Endothelial cell of umbilical vein (primary cell): ENCODE measurements around the gene MT1E. TPM values are rescaled to one million over a fixed set of nuclear protein-coding genes. Genes with fewer than 3 reads are reported as not detected.

Source experiments
- BruUV-seq: library from RNA; stranded (reverse); fragments of 400-500 nt; replicated peaks from 2 replicates; lab custom pipeline; 2021; lab: Mats Ljungman, UMichigan
- CTCF ChIA-PET: fragments of 300-600, 350-600 bp; sonication (Branson Sonifier 250); formaldehyde crosslinking; loops from one replicate; lab custom pipeline; 2021; ENCODE audit warnings: antibody characterized with exemption, inconsistent platforms; lab: Charles Lee
- POLR2A ChIA-PET: fragments of 300-600, 350-600 bp; sonication (Branson Sonifier 250); formaldehyde crosslinking; loops from one replicate; lab custom pipeline; 2021; ENCODE audit warnings: antibody characterized with exemption, inconsistent platforms; lab: Charles Lee
- DNase-seq: peaks from one replicate; pipeline ENCODE4 v3.0.0-alpha.2; 2011; ENCODE audit warnings: low read depth, low spot score
- FAIRE-seq: peaks from 2 replicates; lab custom pipeline; 2011; peaks lifted over from hg19 to GRCh38; lab: Jason Lieb, UNC
- H2AFZ ChIP-seq: 2 replicates; pipeline ENCODE4 v1.6.0; 2012; ENCODE audit warnings: low read depth, low read length, control low read depth, inconsistent platforms
- H3K27ac ChIP-seq: 2 replicates; pipeline ENCODE4 v1.5.1; 2011; ENCODE audit warnings: low read depth, mild to moderate bottlenecking, control low read depth, low read length, moderate library complexity; ENCODE audit not compliant: insufficient read depth
- H3K27me3 ChIP-seq, 2 experiments: 2 replicates each; pipeline versions ENCODE4 v1.6.0 to v1.6.1; 2011; ENCODE audit warnings: low read length in 2 of 2, mixed read lengths in 1 of 2; ENCODE audit not compliant: control insufficient read depth in 2 of 2, insufficient read depth in 2 of 2
- H3K36me3 ChIP-seq, 2 experiments: 2 replicates in 1 of 2; 3 replicates in 1 of 2; pipeline ENCODE4 v1.5.1; 2011; ENCODE audit warnings: low read length in 2 of 2, mild to moderate bottlenecking in 1 of 2, moderate library complexity in 1 of 2; ENCODE audit not compliant: control insufficient read depth in 2 of 2, insufficient read depth in 2 of 2; ENCODE audit errors: extremely low read depth in 1 of 2
- H3K4me1 ChIP-seq: 3 replicates; pipeline ENCODE4 v1.5.1; 2011; ENCODE audit warnings: mild to moderate bottlenecking, low read length; ENCODE audit not compliant: control insufficient read depth, insufficient read depth; ENCODE audit errors: extremely low read depth
- H3K4me2 ChIP-seq: 2 replicates; pipeline ENCODE4 v1.6.1; 2011; ENCODE audit warnings: low read length, control low read depth, mixed read lengths; ENCODE audit not compliant: insufficient read depth
- H3K4me3 ChIP-seq, 3 experiments: fragments of 200-600 bp in 1 of 3; sonication (generic), shearing (Covaris generic) in 1 of 3; replicated peaks in 1 of 3; 2 replicates each; pipeline ENCODE4 v1.5.1; 2011 to 2016; ENCODE audit warnings: control low read depth in 3 of 3, low read length in 3 of 3, mild to moderate bottlenecking in 2 of 3, inconsistent platforms in 1 of 3, low read depth in 1 of 3, moderate library complexity in 1 of 3; ENCODE audit not compliant: insufficient read depth in 1 of 3
- H3K79me2 ChIP-seq: 2 replicates; pipeline ENCODE4 v1.6.0; 2012; ENCODE audit warnings: low read length, inconsistent platforms; ENCODE audit not compliant: control insufficient read depth, insufficient read depth
- H3K9ac ChIP-seq: replicated peaks from 2 replicates; pipeline ENCODE3; 2011; ENCODE audit warnings: low read length, control low read depth; ENCODE audit not compliant: insufficient read depth; ENCODE audit errors: extremely low read depth
- H3K9me1 ChIP-seq: replicated peaks from 3 replicates; pipeline ENCODE4 v1.6.0; 2011; ENCODE audit warnings: mild to moderate bottlenecking, low read length; ENCODE audit not compliant: control insufficient read depth, insufficient read depth; ENCODE audit errors: extremely low read depth
- H3K9me3 ChIP-seq: replicated peaks from 2 replicates; pipeline ENCODE4 v1.5.1; 2012; ENCODE audit warnings: low read length, inconsistent platforms; ENCODE audit not compliant: control insufficient read depth, insufficient read depth
- H4K20me1 ChIP-seq: replicated peaks from 2 replicates; pipeline ENCODE3; 2011; ENCODE audit warnings: mild to moderate bottlenecking, low read length; ENCODE audit not compliant: control insufficient read depth, insufficient read depth; ENCODE audit errors: extremely low read depth
- EZH2 ChIP-seq: IDR thresholded peaks from 2 replicates; pipeline ENCODE4 v1.6.1; 2012; ENCODE audit warnings: borderline replicate concordance, low read depth, mild to moderate bottlenecking, moderate library complexity, low read length, inconsistent platforms; ENCODE audit not compliant: severe bottlenecking
- FOS ChIP-seq: IDR thresholded peaks from 2 replicates; pipeline ENCODE4 v1.6.1; 2011; ENCODE audit warnings: mild to moderate bottlenecking, low read length, moderate library complexity, borderline replicate concordance; ENCODE audit not compliant: insufficient read depth
- GATA2 ChIP-seq: IDR thresholded peaks from 2 replicates; pipeline ENCODE4 v1.7.0; 2011; ENCODE audit warnings: low read depth, mild to moderate bottlenecking, moderate library complexity, mixed read lengths, low read length; ENCODE audit not compliant: insufficient read length, insufficient read depth
- JUN ChIP-seq: IDR thresholded peaks from 2 replicates; pipeline ENCODE4 v1.6.1; 2011; ENCODE audit warnings: borderline replicate concordance, low read depth; ENCODE audit not compliant: insufficient read length, insufficient read depth
- MYC ChIP-seq: IDR thresholded peaks from one replicate; pipeline ENCODE4 v1.6.1; 2011; ENCODE audit warnings: mild to moderate bottlenecking, low read depth, low read length
- POLR2A ChIP-seq: IDR thresholded peaks from 2 replicates; pipeline ENCODE4 v1.6.1; 2012; ENCODE audit warnings: low read depth, mild to moderate bottlenecking, control low read depth, low read length
- dilution Hi-C: fragments of 300-500 bp; cut with MboI; formaldehyde crosslinking; loops from one replicate; pipeline ENCODE4 v1.15.0; 2019; ENCODE audit warnings: low sequenced_read_pairs; ENCODE audit not compliant: extremely low pct_ligation_motif_present
- intact Hi-C: fragments of 100-400 bp; cut with micrococcal nuclease; formaldehyde crosslinking; loops from one replicate; pipeline ENCODE4 v1.10.0; 2022
- polyA plus RNA-seq, 4 experiments: library from polyadenylated mRNA; depleted of rRNA in 3 of 4; stranded (reverse) in 3 of 4; unstranded in 1 of 4; fragments of >200 nt; gene quantifications; 2 replicates each; pipeline versions ENCODE4 v1.2.1 to v1.2.3, GENCODE V29; 2011 to 2012; ENCODE audit warnings: missing spikeins in 1 of 4
- total RNA-seq: library from RNA; stranded (reverse); gene quantifications from 2 replicates; pipeline ENCODE4 v1.2.3, GENCODE V29; 2021
- TF ChIP-seq, protein P1 (sequence below), 2 donors: IDR thresholded peaks; 1 replicate in 1 of 2; 2 replicates in 1 of 2; pipeline ENCODE4 v1.5.1; 2011; ENCODE audit warnings: low read length in 2 of 2, mild to moderate bottlenecking in 2 of 2, moderate library complexity in 2 of 2, control low read depth in 1 of 2, inconsistent platforms in 1 of 2, low read depth in 1 of 2; ENCODE audit not compliant: insufficient read depth in 1 of 2; ENCODE audit errors: extremely low read depth in 1 of 2
- TF ChIP-seq, protein P2 (sequence below): IDR thresholded peaks from 2 replicates; pipeline ENCODE4 v1.6.1; 2011; ENCODE audit not compliant: insufficient read depth, insufficient read length

Gene MT1E
- total and polyA plus RNA-seq, 2 donors (not counting 3 experiments of a cell fraction or from before 2014, with no cell fraction given), result 208 to 346 TPM

DNA sequence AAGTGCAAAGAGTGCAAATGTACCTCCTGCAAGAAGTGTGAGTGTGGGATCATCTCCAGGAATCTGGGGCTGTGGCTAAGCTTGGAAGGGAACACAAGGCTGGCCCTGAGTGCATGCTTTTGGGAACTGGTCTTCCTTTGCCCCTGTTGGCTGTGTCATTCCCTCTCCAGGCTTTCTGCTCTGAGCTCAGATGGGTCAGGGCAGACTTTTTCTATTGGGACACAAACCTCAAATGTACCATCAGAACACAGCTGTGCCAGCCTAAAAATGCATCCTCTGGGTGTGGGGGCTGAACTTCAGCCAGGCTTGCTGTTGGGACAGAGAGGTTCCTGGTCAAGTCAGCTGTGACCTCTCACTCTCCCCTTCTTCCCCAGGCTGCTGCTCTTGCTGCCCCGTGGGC lies 27.0 kb downstream of the MT1E start:
- no TSS peak for BruUV-seq
- TF ChIP-seq GATA2, result no peak
- TF ChIP-seq, protein P1, sequence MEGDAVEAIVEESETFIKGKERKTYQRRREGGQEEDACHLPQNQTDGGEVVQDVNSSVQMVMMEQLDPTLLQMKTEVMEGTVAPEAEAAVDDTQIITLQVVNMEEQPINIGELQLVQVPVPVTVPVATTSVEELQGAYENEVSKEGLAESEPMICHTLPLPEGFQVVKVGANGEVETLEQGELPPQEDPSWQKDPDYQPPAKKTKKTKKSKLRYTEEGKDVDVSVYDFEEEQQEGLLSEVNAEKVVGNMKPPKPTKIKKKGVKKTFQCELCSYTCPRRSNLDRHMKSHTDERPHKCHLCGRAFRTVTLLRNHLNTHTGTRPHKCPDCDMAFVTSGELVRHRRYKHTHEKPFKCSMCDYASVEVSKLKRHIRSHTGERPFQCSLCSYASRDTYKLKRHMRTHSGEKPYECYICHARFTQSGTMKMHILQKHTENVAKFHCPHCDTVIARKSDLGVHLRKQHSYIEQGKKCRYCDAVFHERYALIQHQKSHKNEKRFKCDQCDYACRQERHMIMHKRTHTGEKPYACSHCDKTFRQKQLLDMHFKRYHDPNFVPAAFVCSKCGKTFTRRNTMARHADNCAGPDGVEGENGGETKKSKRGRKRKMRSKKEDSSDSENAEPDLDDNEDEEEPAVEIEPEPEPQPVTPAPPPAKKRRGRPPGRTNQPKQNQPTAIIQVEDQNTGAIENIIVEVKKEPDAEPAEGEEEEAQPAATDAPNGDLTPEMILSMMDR (IDR thresholded peaks at IDR 0.05; ENCODE audit: extremely low read depth in 1 of 2, insufficient read depth in 1 of 2, low read depth in 1 of 2, low read length in 2 of 2), result no peak
- TF ChIP-seq JUN, result no peak
- TF ChIP-seq EZH2, result no peak
- Histone ChIP-seq H3K4me1 (no peaks in the 10 kb centered on the region), H3K9me1 (no peaks in the 10 kb centered on the region), H3K27ac (no peak overlapping the region), H3K36me3 (no peaks in the 10 kb centered on the region), H4K20me1 (no peaks in the 10 kb centered on the region), H3K9ac (no peak overlapping the region), H3K4me2 (no peak overlapping the region), H3K79me2 (no peaks in the 10 kb centered on the region), H3K9me3 (no peaks in the 10 kb centered on the region), H2AFZ (no peak overlapping the region), H3K4me3 (no peak overlapping the region), H3K27me3 (peaks cover 21 to 26% of the 10 kb centered on the region in 2 experiments)
- dilution Hi-C loops, result no loop called here
- FAIRE-seq, result no peak
- intact Hi-C loops, result no loop called here
- DNase-seq, result no peak
- POLR2A ChIA-PET, result no interaction called here
- CTCF ChIA-PET, result interaction anchor here (2.2 kb wide), 1 partner anchor 20 kb away, joined by 6 read pairs; no protein-coding TSS in a partner anchor

DNA sequence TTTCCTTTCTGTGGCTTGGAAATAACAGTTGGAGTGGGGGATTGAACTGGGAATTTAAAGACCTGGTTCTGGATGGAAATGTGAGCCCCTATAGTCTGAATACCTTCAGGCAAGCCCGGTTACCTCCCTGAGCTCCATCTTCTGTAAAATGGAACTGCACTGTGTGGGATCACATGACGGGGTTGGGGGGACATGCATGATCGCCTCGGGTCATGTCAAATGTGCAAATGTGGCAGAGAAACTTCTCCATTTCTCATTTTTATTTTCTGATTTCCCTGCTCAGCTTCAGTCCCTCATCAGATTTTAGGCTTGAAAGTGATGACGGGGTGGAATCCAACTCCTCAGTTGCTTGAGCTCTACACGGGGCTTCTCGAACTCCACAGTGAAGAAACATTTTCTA lies 27.6 kb downstream of the MT1E start:
- H3K27ac ChIP-seq, result no peak overlapping the region
- no peaks in the 10 kb centered on the region for H3K9me1 ChIP-seq
- H3K79me2 ChIP-seq, result no peaks in the 10 kb centered on the region
- DNase-seq, result no peak
- TF ChIP-seq MYC (no peak), FOS (no peak), GATA2 (no peak), JUN (no peak), POLR2A (no peak), EZH2 (no peak)
- TF ChIP-seq, protein P2, sequence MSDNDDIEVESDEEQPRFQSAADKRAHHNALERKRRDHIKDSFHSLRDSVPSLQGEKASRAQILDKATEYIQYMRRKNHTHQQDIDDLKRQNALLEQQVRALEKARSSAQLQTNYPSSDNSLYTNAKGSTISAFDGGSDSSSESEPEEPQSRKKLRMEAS, result no peak
- TF ChIP-seq, protein P1 (IDR thresholded peaks at IDR 0.05; ENCODE audit: extremely low read depth in 1 of 2, insufficient read depth in 1 of 2, low read depth in 1 of 2, low read length in 2 of 2), result no peak
- H3K27me3 ChIP-seq, result peaks cover 16 to 20% of the 10 kb centered on the region in 2 experiments
- H3K9me3 ChIP-seq, result no peaks in the 10 kb centered on the region
- BruUV-seq, result no TSS peak
- no peak overlapping the region for H3K4me2 ChIP-seq
- no peaks in the 10 kb centered on the region for H3K36me3 ChIP-seq
- H2AFZ ChIP-seq, result no peak overlapping the region
- no peaks in the 10 kb centered on the region for H4K20me1 ChIP-seq
- no peak overlapping the region for H3K9ac ChIP-seq
- H3K4me3 ChIP-seq, result no peak overlapping the region
- H3K4me1 ChIP-seq, result peaks cover 4% of the 10 kb centered on the region
- intact Hi-C loops (no loop called here), dilution Hi-C loops (no loop called here)
- FAIRE-seq, result no peak
- ChIA-PET CTCF (no interaction called here), POLR2A (no interaction called here)
